LoVo (cell line): Measurements from ENCODE around the gene LRRTM4.
"Not testable (repeated sequence)": the region's sequence is repeated elsewhere in the genome, so short reads cannot be mapped to it uniquely, and the experiment has no call there.

ENCODE experiments used
- DNase-seq: peaks from one replicate; pipeline ENCODE4 v3.0.0-alpha.2; 2016; ENCODE audit warnings: low spot score

LRRTM4 gene

GRCh38 chr2:76737607-76738006, 784.6 kb downstream of the LRRTM4 start:
- DNase-seq = no peak

- DNase-seq = no peak
Measured at GRCh38 chr2:76733736-76734135, 788.4 kb downstream of the LRRTM4 start.

- DNase-seq = no peak
Measured at GRCh38 chr2:76731157-76731556, 791.0 kb downstream of the LRRTM4 start.

- DNase-seq = no peak
Measured at GRCh38 chr2:76730021-76730420, 792.2 kb downstream of the LRRTM4 start.

GRCh38 chr2:76721226-76721625, 801.0 kb downstream of the LRRTM4 start:
- no peak for DNase-seq

GRCh38 chr2:76713312-76713711, 808.9 kb downstream of the LRRTM4 start:
- no peak for DNase-seq

- no peak for DNase-seq
Measured at GRCh38 chr2:76711490-76711889, 810.7 kb downstream of the LRRTM4 start.

- DNase-seq = no peak
Measured at GRCh38 chr2:76700894-76701293, 821.3 kb downstream of the LRRTM4 start.

- not testable (repeated sequence) for DNase-seq
Measured at GRCh38 chr2:76697998-76698713, 824.0 kb downstream of the LRRTM4 start.
